Breast epithelium (tissue), 4 donors: ENCODE results near the gene SIM2. TPM values are rescaled to one million over a fixed set of nuclear protein-coding genes. Genes with fewer than 3 reads are reported as not detected.

Experiments used
- DNase-seq, 2 donors: peaks; one replicate each; pipeline ENCODE4 v3.0.0-alpha.2; 2019; ENCODE audit warnings: low spot score in 2 of 2
- H3K27ac ChIP-seq, 2 donors: fragments of 200-600 bp; sonication (generic) in 1 of 2; one replicate each; pipeline ENCODE4 v1.5.1; 2016 to 2019; ENCODE audit warnings: mild to moderate bottlenecking in 1 of 2
- H3K27me3 ChIP-seq, 2 donors: fragments of 200-600 bp; sonication (generic) in 1 of 2; one replicate each; pipeline versions ENCODE4 v1.5.1 to v1.6.0; 2017 to 2019; ENCODE audit warnings: control low read depth in 1 of 2, mild to moderate bottlenecking in 1 of 2
- H3K36me3 ChIP-seq: fragments of 200-600 bp; one replicate; pipeline ENCODE4 v1.5.1; 2019
- H3K4me1 ChIP-seq, 2 donors: fragments of 200-600 bp; sonication (generic); one replicate each; pipeline ENCODE4 v1.5.1; 2016 to 2019; ENCODE audit warnings: control low read depth in 1 of 2
- H3K4me3 ChIP-seq, 3 donors: fragments of 200-600 bp; sonication (generic); 1 replicate in 2 of 3; 2 replicates in 1 of 3; pipeline ENCODE4 v1.5.1; 2016 to 2019; ENCODE audit warnings: mild to moderate bottlenecking in 3 of 3, moderate library complexity in 2 of 3
- H3K9me3 ChIP-seq, 2 donors: fragments of 200-600 bp; sonication (generic) in 1 of 2; one replicate each; pipeline ENCODE4 v1.5.1; 2016 to 2019; ENCODE audit warnings: control low read depth in 1 of 2
- CTCF ChIP-seq, 3 donors: fragments of 450-650 bp; IDR thresholded peaks; one replicate each; pipeline ENCODE4 v1.5.1; 2016 to 2017; ENCODE audit warnings: antibody characterized with exemption in 3 of 3, mild to moderate bottlenecking in 3 of 3, moderate library complexity in 3 of 3
- POLR2A ChIP-seq: fragments of 450-650 bp; IDR thresholded peaks from one replicate; pipeline ENCODE4 v1.6.1; 2016; ENCODE audit warnings: antibody characterized with exemption, mild to moderate bottlenecking, moderate library complexity
- POLR2AphosphoS5 ChIP-seq, 3 donors: sonication (generic); formaldehyde crosslinking; IDR thresholded peaks; one replicate each; pipeline ENCODE4 v1.6.1; 2017; ENCODE audit warnings: antibody characterized with exemption in 3 of 3
- intact Hi-C: fragments of 100-400 bp; cut with DNase I; formaldehyde crosslinking; loops from one replicate; pipeline ENCODE4 v1.15.1; 2023; ENCODE audit warnings: low total_unique reads
- total RNA-seq, 3 donors: library from RNA; depleted of rRNA; stranded (reverse); fragments of >200 nt; gene quantifications; one replicate each; pipeline ENCODE4 v1.1.0, GENCODE V29; 2016

SIM2 gene
- total RNA-seq, 3 donors from 2014 or later, result 0.15 to 0.33 (median 0.32) TPM

- TF ChIP-seq CTCF (IDR thresholded peaks at IDR 0.05) (no peak), POLR2AphosphoS5 (IDR thresholded peaks at IDR 0.05) (no peak), POLR2A (no peak)
- DNase-seq, result no peak
- Histone ChIP-seq H3K9me3 (no peaks in the 10 kb centered on the region), H3K27ac (no peak overlapping the region), H3K27me3 (peaks cover 9 to 80% of the 10 kb centered on the region in 2 donors), H3K4me1 (no peaks in the 10 kb centered on the region), H3K36me3 (no peaks in the 10 kb centered on the region), H3K4me3 (no peak overlapping the region)
- intact Hi-C loops, result no loop called here
Measured at GRCh38 chr21:36692114-36692834, 6.6 kb upstream of the SIM2 start.

- H3K27me3 ChIP-seq, result peaks cover 9 to 84% of the 10 kb centered on the region in 2 donors
- H3K36me3 ChIP-seq, result no peaks in the 10 kb centered on the region
- H3K27ac ChIP-seq, result no peak overlapping the region
- DNase-seq, result no peak
- no peaks in the 10 kb centered on the region for H3K9me3 ChIP-seq
- peaks cover 0 to 3% of the 10 kb centered on the region in 2 donors for H3K4me1 ChIP-seq
- H3K4me3 ChIP-seq, result peak overlapping the region in 1 of 3 donors; percentile 3
- TF ChIP-seq POLR2AphosphoS5 (IDR thresholded peaks at IDR 0.05), result no peak
- no peak for TF ChIP-seq CTCF (IDR thresholded peaks at IDR 0.05)
- no peak for TF ChIP-seq POLR2A
- intact Hi-C loops, result no loop called here
Measured at GRCh38 chr21:36692835-36693488, 6.0 kb upstream of the SIM2 start.

- H3K4me1 ChIP-seq, result peaks cover 0 to 9% of the 10 kb centered on the region in 2 donors
- intact Hi-C loops, result no loop called here
- no peak for TF ChIP-seq CTCF (IDR thresholded peaks at IDR 0.05)
- no peak for TF ChIP-seq POLR2A
- H3K9me3 ChIP-seq, result no peaks in the 10 kb centered on the region
- H3K27me3 ChIP-seq, result peaks cover 9 to 90% of the 10 kb centered on the region in 2 donors
- no peak overlapping the region for H3K27ac ChIP-seq
- no peaks in the 10 kb centered on the region for H3K36me3 ChIP-seq
- no peak for DNase-seq
- no peak overlapping the region for H3K4me3 ChIP-seq
Measured at GRCh38 chr21:36693489-36694030, 5.4 kb upstream of the SIM2 start.

GRCh38 chr21:36694031-36694515 is 4.8 kb upstream of the SIM2 start:
- no peak overlapping the region for H3K4me3 ChIP-seq
- no peak overlapping the region for H3K27ac ChIP-seq
- DNase-seq, result no peak
- intact Hi-C loops, result no loop called here
- TF ChIP-seq POLR2A (no peak), CTCF (IDR thresholded peaks at IDR 0.05) (no peak), POLR2AphosphoS5 (IDR thresholded peaks at IDR 0.05) (no peak)
- no peaks in the 10 kb centered on the region for H3K9me3 ChIP-seq
- no peaks in the 10 kb centered on the region for H3K36me3 ChIP-seq
- H3K4me1 ChIP-seq, result peaks cover 0 to 10% of the 10 kb centered on the region in 2 donors
- H3K27me3 ChIP-seq, result peaks cover 14 to 95% of the 10 kb centered on the region in 2 donors
